ENCODE data around the gene ETV1.

Gene ETV1

DNA sequence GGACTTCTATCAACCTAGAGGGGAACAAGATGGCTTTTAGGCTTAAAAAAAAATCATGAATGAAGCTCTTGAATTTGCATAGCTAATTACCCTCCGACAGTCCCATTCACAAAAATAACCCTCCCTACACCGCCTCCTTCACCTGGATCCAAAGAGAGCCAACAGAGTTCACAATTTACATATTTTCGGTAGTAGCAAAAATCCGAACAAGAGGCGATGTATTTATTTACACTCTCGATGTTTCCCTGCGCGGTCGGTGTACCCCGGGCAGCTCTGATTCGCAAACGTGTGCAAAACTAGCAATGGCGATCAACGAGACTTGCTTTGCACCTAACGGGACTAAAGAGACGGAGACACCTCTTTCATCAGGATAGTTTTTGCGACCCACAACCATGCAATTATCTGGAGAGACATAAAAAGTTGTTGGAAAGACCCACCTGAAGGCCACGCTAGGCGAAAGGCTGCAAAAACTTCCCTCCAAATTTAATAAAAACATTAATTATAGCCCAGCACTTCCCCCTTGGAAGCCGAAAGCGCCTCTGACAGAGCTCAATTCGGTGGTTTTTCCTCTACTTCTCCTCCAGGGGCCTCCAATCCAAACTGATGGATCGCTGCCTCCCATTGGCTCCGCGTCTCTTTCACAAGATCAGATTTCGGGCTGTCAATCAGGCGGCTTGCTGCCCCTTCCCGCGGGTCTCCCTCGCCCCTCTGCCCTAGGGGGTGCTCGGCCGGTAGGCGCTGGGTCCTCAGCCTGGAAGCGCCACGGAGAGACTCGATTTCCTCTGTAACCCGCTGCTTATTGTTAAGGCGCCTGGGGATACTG is at the start of gene ETV1:
Gene ETV1, minus strand, starts transcription at position 541 of the 823 bp plus-strand sequence. CDS start 614 bp downstream, outside the sequence.
- Histone ChIP-seq H3K27ac (peak within 1 kb of the TSS; percentile 51), H3K4me1 (ENCODE audit: control insufficient read depth in 1 of 2, insufficient read depth in 1 of 2, low read depth in 1 of 2, low read length in 1 of 2) (peaks cover 18 to 24% of the 10 kb centered on the region in 2 experiments), H3K9me3 (no peaks in the 10 kb centered on the region), H3K36me3 (no peaks in the 10 kb centered on the region), H3K27me3 (peaks cover 55% of the 10 kb centered on the region), H3K4me3 (ENCODE audit: low read depth in 1 of 2, low read length in 1 of 2) (peak within 1 kb of the TSS; percentile 51 to 66)
- TF ChIP-seq CTCF (IDR thresholded peaks at IDR 0.05) = no peak

DNA sequence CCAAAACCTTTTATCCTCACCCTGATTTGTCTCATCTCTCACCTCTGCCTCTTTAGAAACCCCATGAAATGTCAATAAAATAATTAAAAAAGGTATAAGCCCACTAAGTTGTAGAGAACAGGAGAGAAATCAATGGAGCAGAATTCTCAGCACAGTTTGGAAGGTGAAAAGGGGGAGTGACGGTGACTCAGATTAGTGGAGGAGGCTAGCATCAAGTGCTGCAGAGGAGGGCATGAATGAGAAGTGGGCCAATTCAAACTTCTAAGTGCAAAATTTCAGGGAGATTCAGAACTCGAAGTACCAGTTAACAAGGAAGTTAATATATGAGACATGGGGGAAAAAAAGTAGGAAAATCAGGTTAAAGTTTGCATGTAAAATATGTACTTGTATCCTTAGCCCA is 34.9 kb upstream of the ETV1 start:
- H3K27ac ChIP-seq = no peak overlapping the region
- no peaks in the 10 kb centered on the region for H3K9me3 ChIP-seq
- H3K36me3 ChIP-seq = no peaks in the 10 kb centered on the region
- H3K4me3 ChIP-seq (ENCODE audit: low read depth in 1 of 2, low read length in 1 of 2) = no peak overlapping the region
- H3K4me1 ChIP-seq (ENCODE audit: control insufficient read depth in 1 of 2, insufficient read depth in 1 of 2, low read depth in 1 of 2, low read length in 1 of 2) = no peaks in the 10 kb centered on the region
- no peak for TF ChIP-seq CTCF (IDR thresholded peaks at IDR 0.05)
- H3K27me3 ChIP-seq = no peaks in the 10 kb centered on the region

- no peak overlapping the region for H3K27ac ChIP-seq
- H3K4me1 ChIP-seq (ENCODE audit: control insufficient read depth in 1 of 2, insufficient read depth in 1 of 2, low read depth in 1 of 2, low read length in 1 of 2) = no peaks in the 10 kb centered on the region
- H3K27me3 ChIP-seq = no peaks in the 10 kb centered on the region
- no peak for TF ChIP-seq CTCF (IDR thresholded peaks at IDR 0.05)
- H3K4me3 ChIP-seq (ENCODE audit: low read depth in 1 of 2, low read length in 1 of 2) = no peak overlapping the region
- no peaks in the 10 kb centered on the region for H3K9me3 ChIP-seq
- no peaks in the 10 kb centered on the region for H3K36me3 ChIP-seq
Observed at GRCh38 chr7:14023838-14024237, 34.4 kb upstream of the ETV1 start.

DNA sequence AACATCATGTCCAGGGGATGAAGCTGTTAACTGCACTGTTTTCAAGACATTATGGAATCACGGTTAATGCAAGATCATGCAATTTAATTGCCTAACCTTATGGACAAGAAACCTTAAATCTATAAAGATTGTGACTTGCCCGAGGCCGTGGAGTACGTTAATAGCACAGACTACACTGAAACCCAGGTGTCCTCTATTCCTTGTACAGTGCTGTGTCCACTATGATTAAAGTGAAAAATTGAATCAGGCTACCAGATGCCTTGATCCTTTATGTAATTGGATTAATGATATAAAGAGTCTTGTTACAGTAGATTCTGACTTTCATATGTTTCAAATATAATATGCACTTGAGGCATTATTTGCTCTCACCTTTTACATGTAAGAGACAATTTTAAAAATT is 33.9 kb upstream of the ETV1 start:
- no peak for TF ChIP-seq CTCF (IDR thresholded peaks at IDR 0.05)
- Histone ChIP-seq H3K9me3 (no peaks in the 10 kb centered on the region), H3K4me1 (ENCODE audit: control insufficient read depth in 1 of 2, insufficient read depth in 1 of 2, low read depth in 1 of 2, low read length in 1 of 2) (no peaks in the 10 kb centered on the region), H3K4me3 (ENCODE audit: low read depth in 1 of 2, low read length in 1 of 2) (no peak overlapping the region), H3K27ac (no peak overlapping the region), H3K27me3 (no peaks in the 10 kb centered on the region), H3K36me3 (no peaks in the 10 kb centered on the region)

DNA sequence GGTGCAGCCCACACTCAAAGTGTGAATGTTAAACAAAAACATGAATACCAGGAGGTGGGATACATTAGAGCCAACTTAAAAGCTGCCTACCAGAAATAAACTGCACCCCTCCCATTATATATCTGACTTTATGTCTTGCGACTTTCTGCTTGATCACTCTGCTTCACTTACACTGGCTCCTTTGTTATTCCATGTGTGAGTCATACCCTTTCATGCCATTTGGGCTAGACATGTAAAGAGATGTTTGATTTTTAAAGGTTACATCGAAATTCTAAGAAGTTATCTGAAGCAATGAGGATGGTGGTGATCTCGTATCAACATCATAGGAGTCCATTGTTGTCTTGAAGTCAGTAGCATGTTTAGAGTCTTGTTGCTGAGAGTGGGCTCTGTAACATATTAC is 31.6 kb upstream of the ETV1 start:
- Histone ChIP-seq H3K4me3 (ENCODE audit: low read depth in 1 of 2, low read length in 1 of 2) (no peak overlapping the region), H3K36me3 (no peaks in the 10 kb centered on the region), H3K4me1 (ENCODE audit: control insufficient read depth in 1 of 2, insufficient read depth in 1 of 2, low read depth in 1 of 2, low read length in 1 of 2) (no peaks in the 10 kb centered on the region), H3K27me3 (no peaks in the 10 kb centered on the region), H3K27ac (no peak overlapping the region), H3K9me3 (no peaks in the 10 kb centered on the region)
- TF ChIP-seq CTCF (IDR thresholded peaks at IDR 0.05) = no peak
